HG03097 (cell line): ENCODE measurements around the gene TGFBR3.

Experiments
- ATAC-seq: cut with Tn5 transposase; IDR thresholded peaks from one replicate; pipeline ENCODE4 v1.9.1; 2021; ENCODE audit not compliant: unreplicated experiment, low FRiP score

Gene TGFBR3

DNA sequence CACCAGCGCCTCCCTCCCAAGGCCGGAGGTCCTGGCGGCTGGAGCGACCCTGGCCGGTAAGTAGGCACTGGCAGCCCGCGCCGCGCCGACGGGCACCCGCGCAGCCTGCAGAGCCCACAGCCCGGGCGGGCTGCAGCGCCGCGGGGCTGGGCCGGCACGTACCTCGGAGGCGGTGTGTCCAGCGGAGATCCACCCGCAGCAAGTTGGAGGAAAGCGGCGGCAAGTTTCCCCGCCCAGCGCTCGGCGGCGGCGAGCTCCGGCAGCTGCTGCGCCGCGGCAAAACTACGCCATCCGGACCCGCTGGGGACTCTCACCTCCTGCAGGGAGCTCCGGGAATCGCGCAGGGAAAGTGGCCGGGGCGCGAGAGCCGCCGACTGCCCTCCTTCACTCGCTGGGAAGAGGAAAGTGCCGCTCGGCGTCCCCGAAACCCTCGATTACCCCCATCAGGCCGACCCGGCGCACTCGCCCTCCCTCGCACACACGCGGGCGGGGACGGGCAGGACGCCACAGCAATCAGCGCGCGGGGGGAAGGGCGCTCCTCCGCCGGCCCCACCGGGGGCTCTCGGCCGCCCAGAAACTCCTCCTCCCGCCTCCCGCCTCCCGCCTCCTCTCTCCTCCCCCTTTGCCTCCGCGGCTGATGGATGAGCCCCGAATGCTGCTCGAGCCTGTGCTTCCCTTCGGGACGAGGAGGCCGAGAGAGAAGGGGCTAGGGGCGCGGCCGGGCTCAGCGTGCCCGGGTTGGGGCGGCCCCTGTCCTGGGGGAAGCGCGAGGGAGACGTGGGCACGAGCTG is at the start of gene TGFBR3:
TSS of gene TGFBR3 (minus strand) at position 436 of the 791 bp plus-strand sequence. CDS start 24,620 bp downstream, outside the sequence.
- peak; percentile 63 for ATAC-seq

DNA sequence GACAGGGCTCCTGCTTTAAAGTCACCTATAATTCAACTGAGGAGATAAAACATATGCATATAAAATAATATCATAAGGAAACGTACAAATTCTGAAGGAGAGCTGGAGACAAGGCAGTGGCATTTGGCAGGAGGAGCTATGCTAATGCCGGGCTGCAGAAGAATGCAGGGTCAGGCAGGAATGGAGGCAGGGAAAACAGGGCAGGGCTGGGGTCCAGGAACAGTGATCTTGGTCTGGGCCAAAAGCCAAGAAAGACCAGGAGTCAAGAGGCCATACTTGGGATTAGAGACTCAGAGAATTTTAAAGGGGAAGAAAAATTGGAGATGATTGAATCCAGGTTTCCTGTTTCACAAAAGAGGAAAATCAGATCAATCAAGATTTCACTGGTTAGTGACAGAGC is 43.3 kb upstream of the TGFBR3 start:
- ATAC-seq = no peak

GRCh38 chr1:91928026-91928425 is 42.1 kb upstream of the TGFBR3 start:
- no peak for ATAC-seq

GRCh38 chr1:91925644-91926435 is 39.9 kb upstream of the TGFBR3 start:
- no peak for ATAC-seq

- no peak for ATAC-seq
Observed at GRCh38 chr1:91924146-91924545, 38.2 kb upstream of the TGFBR3 start.

- no peak for ATAC-seq
Observed at GRCh38 chr1:91919962-91920361, 34.0 kb upstream of the TGFBR3 start.

DNA sequence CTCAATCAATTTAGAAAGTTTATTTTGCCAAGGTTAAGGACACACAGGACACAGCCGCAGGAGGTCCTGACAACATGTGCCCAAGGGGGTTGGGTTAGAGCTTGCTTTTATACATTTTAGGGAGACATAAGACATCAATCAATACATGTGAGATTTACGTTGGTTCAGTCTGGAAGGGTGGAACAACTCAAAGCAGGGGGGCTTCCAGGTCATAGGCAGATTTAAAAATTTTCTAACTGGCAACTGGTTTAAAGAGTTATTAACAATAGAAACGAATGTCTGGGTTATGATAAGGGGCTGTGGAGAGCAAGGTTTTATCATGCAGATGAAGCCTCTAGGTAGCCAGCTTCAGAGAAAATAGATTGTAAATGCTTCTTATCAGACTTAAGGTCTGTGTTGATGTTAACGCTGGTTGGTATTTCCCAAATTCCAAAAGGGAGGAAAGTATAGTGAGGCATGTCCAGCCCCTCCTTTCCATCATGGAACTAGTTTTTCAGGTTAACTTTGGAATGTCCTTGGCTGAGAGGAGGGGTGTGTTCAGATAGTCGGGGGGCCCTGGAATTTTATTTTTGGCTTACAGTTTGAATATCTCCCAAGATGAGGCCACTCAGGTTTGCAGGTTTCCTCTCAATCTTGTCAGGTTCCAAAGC is 31.0 kb upstream of the TGFBR3 start:
- no peak for ATAC-seq

DNA sequence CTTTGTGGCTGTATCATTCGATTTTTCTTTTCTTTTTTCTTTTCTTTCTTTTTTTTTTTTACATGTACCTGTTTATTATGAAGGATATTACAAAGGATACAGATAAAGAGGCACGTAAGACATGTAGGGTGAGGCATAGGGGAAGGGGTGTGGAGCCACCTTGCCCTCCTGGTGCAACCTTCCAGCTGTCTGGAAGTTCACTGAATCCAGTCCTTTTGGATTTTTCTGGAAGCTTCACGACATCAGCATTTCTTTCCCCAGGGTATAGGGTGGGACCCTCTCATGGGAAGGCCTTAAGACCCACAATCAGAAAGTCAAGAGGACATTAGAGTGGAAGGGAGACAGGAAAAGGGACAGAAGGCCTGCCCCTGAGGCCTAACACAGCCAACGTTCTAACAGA is 30.1 kb upstream of the TGFBR3 start:
- no peak for ATAC-seq

DNA sequence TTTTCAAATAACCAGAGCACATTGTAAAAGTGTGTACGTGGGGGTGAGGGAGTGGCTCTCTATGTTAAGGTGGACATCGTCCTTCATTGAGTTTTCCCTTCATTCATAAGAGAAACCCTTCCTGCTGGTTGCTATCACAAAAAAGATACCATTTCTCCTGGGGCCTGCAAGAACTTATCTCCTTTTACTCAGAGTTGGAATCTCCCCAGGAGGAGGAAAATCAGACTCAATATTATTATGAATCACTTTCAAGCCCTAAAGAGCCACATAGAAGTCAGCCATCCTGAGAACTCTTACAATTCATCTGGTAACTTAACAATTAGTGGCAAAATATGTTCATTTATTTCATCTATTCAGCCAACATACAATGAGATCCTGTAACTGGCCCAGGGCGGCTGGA is 27.1 kb upstream of the TGFBR3 start:
- no peak for ATAC-seq

GRCh38 chr1:91912266-91912665 is 26.3 kb upstream of the TGFBR3 start:
- no peak for ATAC-seq

DNA sequence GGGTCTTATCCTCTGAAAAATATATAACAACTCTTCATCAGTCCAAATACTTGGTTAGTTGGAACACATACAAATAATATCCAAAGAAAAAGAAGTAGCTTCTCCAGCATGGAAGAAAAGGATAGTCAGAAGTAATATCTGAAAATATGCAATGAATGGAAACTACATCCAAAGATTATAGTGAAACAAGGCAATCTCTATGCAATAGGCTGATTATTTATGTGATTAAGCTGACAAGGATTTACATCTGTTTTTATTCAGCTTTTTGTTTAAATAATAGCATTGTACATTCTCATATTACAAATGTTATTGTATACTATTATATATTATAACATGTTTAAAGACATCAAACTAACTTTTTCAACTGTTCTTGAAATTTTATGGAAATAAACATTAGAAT is 15.3 kb upstream of the TGFBR3 start:
- ATAC-seq = no peak

DNA sequence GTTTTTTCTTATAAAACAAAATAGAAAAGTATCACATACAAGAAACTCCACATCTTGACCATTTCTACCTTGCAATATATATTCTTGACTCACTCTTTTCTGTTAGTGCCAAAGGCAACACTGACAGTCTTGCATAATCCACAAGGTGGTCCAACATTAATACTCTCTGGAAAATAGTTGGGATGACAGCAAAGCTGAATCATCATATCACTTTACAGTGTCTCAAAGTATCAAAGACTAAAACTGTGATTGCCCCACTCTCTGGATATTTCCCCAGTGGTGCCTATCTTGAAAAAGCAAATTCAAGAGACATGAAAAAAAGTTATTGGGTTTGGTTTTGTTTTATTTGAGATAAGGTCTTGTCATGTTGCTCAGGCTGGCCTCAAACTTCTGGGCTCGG is 14.6 kb upstream of the TGFBR3 start:
- ATAC-seq = no peak

GRCh38 chr1:91897016-91897415 is 11.1 kb upstream of the TGFBR3 start:
- ATAC-seq = no peak

DNA sequence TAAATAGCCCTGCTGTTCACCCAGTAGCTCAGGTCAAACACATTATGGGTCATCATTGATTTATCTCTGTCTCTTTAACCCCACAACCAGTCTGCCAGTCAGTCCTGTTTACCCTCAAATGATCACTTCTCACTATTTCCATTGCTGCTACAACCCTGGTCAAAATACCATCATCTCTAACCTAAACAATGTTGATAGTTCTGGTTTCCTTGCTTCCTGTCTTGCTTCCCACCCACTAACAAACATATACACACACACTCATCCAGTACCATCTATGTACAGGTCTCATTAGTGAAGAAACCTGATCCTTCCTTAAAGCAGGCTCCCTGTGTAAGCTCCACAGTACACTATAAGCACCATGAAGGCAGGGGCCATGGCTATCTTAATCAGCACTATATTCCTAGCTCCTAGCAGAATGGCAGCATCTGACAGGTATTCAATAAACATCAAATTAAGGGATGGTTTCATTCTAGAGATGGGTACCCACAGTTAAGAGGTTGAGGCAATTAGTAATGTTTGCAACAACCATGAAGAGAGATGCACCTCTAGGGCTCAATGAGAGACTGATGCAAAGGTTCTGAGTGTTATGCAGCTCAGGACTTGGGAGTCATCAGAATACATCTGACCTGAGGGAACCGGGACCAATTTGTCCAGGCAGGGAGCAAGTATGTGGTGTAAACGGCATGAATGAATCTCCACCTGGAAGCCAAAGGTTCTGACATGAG is 10.0 kb upstream of the TGFBR3 start:
- ATAC-seq = no peak

GRCh38 chr1:91894036-91894761 is 8.2 kb upstream of the TGFBR3 start:
- ATAC-seq = no peak

GRCh38 chr1:91891969-91892368 is 6.0 kb upstream of the TGFBR3 start:
- ATAC-seq = no peak

DNA sequence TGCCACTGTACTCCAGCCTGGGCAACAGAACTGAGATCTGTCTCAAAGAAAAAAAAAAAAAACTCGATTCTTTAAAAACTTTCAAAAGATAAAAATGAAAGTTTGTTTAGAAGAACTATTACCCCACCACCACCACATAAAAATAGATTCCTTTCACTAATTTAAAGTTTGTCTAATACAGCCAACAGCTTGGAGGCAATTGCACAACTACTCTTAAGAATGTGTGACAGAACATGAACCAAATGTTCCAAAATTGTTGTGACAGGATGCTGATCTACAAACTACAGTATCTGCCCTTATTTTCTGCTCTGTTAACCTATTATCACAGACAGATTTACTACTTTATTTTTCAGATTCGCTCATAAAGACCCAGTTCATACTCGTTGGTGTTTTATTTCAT is 5.5 kb upstream of the TGFBR3 start:
- ATAC-seq = no peak

- ATAC-seq = no peak
Observed at GRCh38 chr1:91889717-91890459, 3.9 kb upstream of the TGFBR3 start.

GRCh38 chr1:91885213-91885715 is 687 bp downstream of the TGFBR3 start:
- no peak for ATAC-seq
